ENCODE measurements around the gene STX2.

DNA sequence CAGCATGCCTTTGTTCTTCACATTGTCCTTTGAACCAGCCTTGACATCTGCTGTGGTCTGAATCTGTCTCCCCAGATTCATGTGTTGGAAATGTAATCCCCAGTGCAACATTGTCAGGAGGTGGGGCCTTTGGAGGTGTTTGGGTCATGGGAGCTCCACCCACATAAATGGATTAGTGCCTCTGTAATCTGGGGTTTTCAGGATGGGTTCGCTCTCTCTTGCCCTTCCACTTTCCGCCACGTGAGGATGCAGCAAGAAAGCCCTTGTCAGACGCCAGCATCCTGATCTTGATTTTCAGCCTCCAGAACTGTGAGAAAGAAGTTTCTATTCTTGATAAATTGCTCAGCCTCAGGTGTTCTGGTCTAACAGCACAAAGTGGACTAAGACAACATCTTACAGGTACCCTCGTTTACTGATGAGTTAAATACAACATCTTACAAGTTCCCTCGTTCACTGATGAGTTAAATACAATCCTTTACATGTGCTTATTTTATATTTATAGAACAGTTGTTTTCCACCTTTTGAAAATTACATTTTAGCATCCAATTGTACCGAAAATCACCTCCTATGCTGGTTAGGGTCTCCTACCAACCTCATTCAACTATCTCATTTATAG is 68.5 kb downstream of the STX2 start:
- TF ChIP-seq CTCF (optimal IDR thresholded peaks at IDR 0.05 in 1 of 3, IDR thresholded peaks at IDR 0.05 in 1 of 3, conservative IDR thresholded peaks at IDR 0.05 in 1 of 3; ENCODE audit: extremely low read depth in 1 of 3, insufficient read depth in 2 of 3, low read length in 3 of 3) (no peak), EZH2 (IDR thresholded peaks at IDR 0.05; ENCODE audit: low read length) (no peak)
